Ishikawa (cell line): ENCODE measurements around the gene POLR3C.

Experiments
- EP300 ChIP-seq: IDR thresholded peaks from 2 replicates; pipeline ENCODE4 v1.6.1; 2012; ENCODE audit warnings: borderline replicate concordance
- MAX ChIP-seq: IDR thresholded peaks from 2 replicates; pipeline ENCODE4 v1.6.1; 2012
- REST ChIP-seq: IDR thresholded peaks from 2 replicates; pipeline ENCODE4 v1.6.1; 2012; ENCODE audit warnings: low read depth, mild to moderate bottlenecking
- TAF1 ChIP-seq: IDR thresholded peaks from 2 replicates; pipeline ENCODE4 v1.6.1; 2012; ENCODE audit warnings: low read depth, mild to moderate bottlenecking
- TCF12 ChIP-seq: IDR thresholded peaks from 2 replicates; pipeline ENCODE4 v1.6.1; 2012; ENCODE audit warnings: low read depth
- ZBTB7A ChIP-seq: IDR thresholded peaks from 2 replicates; pipeline ENCODE4 v1.6.1; 2012; ENCODE audit warnings: low read depth

DNA sequence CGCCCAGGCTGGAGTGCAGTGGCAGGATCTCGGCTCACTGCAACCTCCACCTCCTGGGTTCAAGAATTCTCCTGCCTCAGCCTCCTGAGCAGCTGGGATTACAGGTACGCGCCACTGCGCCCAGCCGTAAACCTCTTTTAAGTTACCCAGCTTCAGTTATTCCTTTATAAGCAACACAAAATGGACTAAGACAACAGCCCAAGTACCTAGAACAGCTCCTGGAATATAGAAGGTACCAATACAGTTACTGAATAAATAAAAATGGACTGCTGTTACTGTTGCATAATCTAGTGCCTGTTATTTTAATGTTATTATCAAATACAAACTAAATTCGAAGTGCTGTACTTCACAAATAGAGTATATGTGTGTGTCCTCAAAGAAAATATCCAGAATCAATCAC is 17.2 kb upstream of the POLR3C start:
- TF ChIP-seq ZBTB7A: no peak
- TF ChIP-seq TAF1: no peak
- TF ChIP-seq REST: peak; percentile 54; the same call in 1 of the 2 replicates
- no peak for TF ChIP-seq MAX
- TF ChIP-seq EP300: no peak
- no peak for TF ChIP-seq TCF12
